Medulla oblongata (tissue), 1 donor: Measurements from ENCODE around the gene NBDY.
"Not testable (repeated sequence)": the region's sequence is repeated elsewhere in the genome, so short reads cannot be mapped to it uniquely, and the experiment has no call there.

ENCODE experiments used
- DNase-seq: peaks from one replicate; pipeline ENCODE4 v3.0.0-alpha.2; 2015; ENCODE audit errors: extremely low spot score

NBDY gene

GRCh38 chrX:56729152-56729850 lies at the start of gene NBDY:
Gene NBDY (plus strand): TSS chrX:56729243. CDS start chrX:56729354, 111 bp downstream.
- DNase-seq, result peak; percentile 62

- DNase-seq, result not testable (repeated sequence)
These were observed 24.5 kb upstream of the NBDY start for GRCh38 chrX:56704530-56704929.

- peak; percentile 58 for DNase-seq
These were observed 2.4 kb upstream of the NBDY start for GRCh38 chrX:56726605-56727004.

GRCh38 chrX:56727531-56727930 lies 1.5 kb upstream of the NBDY start:
- no peak for DNase-seq

GRCh38 chrX:56728321-56728720 lies 722 bp upstream of the NBDY start:
- DNase-seq, result peak; percentile 35

DNA sequence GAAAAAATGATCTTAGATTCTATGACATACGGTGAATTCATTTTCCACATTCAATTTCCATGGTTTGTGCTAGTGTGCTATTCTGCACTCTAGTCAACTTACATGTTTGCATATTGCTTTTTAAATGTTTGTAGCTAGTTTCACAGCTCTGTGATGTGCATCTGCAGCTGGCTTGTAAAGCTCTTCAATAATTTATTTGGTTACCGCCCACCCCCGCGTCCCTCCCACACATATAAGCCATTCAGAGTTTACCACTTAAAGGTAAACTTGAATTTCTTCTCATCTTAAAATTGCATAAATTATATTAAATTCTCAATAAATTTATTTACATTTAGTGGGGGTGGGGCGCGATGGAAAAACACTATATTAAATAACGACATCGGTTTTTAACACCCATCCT lies 291 bp upstream of the NBDY start:
- DNase-seq, result peak; percentile 16

DNA sequence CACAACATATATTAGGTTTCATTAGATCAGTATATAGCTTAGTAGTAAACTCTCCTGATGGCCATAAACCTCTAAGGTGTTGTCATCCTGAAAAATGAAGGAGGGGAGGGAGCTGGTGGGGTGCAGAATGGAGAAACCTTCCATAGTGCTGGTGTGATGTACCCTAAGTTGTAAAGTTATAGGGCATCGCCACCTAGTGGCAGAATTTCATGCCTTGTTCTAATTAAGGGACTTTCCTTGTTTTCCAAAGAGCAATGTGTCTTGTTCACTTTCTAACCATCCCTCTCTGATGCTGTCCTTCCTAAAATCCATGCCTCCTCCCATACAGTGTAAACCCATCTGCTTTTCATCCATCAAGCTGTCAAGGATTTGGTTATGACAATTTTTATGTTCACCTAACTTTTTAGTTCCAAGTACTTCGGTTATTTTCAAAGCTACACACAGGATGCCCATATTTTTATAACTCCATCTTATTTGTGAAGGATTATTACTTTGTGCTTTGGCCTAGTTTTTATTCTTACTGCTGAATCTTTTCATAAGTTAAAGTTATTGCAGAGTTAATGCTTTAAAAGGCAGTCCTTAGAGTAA lies 4.5 kb downstream of the NBDY start:
- DNase-seq, result peak; percentile 73

DNA sequence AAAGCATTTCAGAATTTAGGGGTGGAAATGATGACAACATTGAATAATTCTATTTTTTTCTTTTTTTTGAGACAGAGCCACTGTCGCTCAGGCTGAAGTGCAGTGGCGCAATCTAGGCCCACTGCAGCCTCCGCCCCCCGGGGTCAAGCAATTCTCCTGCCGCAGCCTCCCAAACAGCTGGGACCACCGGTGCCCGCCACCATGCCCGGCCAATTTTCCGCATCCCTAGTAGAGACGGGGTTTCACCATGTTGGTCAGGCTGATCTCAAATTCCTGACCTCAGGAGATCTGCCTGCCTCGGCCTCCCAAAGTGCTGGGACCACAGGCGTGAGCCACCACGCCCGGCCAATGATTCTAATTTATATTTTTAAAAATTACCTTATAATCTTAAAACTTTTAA lies 7.2 kb downstream of the NBDY start:
- DNase-seq, result no peak

DNA sequence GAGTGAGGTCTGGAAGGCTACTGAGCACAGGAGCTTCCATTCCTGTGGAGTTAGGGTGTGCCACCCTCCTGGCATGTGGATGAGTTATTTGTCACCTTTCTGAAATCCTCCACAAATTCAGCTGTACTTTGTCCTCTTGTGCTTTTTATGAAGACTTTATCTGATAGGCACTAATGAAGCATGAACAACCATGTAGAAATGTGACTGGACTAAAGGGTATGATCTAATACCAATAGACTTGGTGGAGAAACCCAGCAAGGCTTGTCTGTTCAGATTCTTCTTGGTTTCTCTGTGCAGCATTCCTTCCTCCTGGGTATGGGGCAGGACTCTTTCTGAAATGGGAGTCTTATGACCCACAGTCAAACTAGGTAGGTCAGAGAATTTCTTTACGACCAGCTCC lies 9.6 kb downstream of the NBDY start:
- no peak for DNase-seq

GRCh38 chrX:56744996-56745395 lies 16.0 kb downstream of the NBDY start:
- no peak for DNase-seq

GRCh38 chrX:56746996-56747395 lies 18.0 kb downstream of the NBDY start:
- no peak for DNase-seq

DNA sequence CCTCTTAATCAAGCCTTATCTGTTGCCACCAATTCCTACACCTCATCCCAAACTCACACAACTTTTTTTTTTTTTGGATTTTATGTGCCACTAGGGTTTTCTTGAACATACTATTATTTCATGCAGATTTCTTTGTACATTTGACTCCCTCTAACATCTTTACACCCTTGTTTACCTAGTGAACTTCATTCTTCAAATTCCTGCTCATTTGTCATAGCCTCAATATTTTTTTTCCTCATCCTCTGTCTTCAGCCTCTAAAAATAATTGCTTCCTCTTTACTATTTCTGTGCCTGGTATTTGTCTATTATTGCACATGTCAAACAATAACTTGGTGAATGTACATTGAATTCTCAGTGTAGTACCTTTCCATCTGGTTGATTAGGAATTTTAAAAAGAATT lies 22.0 kb downstream of the NBDY start:
- DNase-seq, result no peak

GRCh38 chrX:56757327-56757726 lies 28.3 kb downstream of the NBDY start:
- DNase-seq, result no peak

- no peak for DNase-seq
These were observed 29.4 kb downstream of the NBDY start for GRCh38 chrX:56758456-56758855.

DNA sequence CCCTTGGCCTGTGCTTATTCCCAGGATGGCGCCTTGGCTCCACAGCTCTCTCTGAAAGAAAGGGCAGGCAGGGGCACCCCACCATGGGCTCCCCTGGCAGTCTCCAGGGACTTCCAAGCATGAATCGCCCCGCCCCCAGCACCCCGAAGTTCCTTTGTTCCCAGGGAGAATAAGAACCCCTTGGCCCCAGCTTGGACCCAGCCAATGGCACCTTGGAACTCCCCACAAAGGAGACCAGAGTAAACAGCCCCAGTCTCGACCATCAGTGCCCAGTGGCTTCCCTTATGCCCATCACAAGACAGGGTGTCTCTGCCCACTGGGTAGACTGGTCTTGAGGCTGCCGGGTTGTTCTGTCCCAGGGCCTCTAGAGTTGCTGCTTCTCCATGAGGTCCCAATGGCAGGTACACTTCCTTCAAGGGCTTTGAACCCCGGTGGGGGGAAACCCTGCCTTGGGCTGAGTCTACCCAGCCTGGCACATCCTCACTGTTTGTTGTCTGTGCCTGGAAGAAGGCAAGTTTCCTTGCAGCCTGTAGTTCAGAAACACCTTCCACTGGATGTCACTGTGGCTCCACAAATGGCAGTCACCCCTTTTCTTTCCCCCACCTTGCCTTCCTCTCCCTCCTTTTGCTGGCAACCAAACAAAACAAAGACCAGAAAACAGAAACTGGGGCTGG lies 30.8 kb downstream of the NBDY start:
- DNase-seq, result no peak

DNA sequence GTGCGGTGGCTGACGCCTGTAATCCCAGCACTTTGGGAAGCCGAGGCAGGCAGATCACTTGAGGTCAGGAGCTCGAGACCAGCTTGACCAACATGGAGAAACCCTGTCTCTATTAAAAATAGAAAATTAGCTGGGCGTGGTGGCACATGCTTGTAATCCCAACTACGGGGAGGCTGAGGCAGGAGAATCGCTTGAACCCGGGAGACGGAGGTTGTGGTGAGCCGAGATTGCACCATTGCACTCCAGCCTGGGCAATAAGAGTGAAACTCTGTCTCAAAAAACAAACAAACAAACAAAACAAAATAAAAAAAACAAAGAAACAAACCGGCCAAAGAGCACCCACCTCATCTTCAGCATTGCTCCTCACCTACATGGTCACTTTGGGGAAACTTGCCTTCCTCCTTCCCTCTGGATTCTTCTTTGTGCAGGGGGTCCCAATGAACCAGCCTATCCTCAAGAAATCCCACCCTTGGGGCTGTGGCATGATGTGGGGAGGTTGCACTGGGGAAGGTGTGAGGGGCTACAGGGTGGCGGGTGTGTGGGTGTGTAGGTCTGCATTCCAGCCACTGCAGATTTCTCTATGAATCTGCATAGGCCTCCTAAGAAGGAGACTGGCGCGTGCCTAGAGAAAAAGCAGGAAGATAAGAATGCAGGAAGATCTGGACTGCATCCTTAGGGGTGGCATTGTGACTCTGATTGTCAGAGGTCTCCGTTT lies 31.5 kb downstream of the NBDY start:
- not testable (repeated sequence) for DNase-seq

DNA sequence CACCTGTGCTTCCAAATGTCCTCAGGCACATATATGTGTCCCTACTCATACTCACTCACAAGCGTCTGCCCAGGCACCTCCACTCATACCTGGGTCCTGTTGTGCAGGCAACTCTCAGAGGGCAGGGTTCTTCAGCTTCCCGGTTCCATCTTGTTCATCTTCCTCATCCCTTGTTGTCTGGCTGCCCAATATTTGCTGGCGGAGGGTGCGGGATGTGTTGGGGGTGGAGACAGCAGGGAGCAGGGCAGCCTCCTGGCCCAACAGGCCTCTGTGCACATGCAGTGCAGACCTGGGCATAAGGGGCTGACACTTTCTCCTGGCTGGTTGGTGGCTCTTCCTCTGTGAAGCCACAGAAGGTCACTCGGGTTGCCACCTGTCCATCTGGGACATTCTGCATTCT lies 32.1 kb downstream of the NBDY start:
- no peak for DNase-seq

DNA sequence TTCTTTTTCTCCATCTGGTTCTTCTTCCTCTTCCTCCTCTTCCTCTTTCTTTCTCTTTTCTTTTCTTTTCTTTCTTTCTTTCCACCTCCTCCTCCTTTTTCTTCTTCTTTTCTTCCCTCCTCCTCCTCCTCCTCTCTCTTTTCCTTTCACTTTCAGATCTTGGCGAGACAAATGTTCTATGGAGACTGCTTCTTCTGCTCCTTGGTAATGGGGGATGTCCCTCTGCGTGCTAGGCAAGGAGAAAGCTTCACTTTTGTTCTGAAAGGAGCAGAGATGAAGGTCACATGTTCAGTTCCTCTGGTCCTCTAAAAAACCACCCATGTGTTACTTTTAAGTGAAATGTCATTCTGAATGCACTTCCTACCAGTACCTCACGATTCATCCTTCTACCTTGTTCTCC lies 33.2 kb downstream of the NBDY start:
- no peak for DNase-seq

DNA sequence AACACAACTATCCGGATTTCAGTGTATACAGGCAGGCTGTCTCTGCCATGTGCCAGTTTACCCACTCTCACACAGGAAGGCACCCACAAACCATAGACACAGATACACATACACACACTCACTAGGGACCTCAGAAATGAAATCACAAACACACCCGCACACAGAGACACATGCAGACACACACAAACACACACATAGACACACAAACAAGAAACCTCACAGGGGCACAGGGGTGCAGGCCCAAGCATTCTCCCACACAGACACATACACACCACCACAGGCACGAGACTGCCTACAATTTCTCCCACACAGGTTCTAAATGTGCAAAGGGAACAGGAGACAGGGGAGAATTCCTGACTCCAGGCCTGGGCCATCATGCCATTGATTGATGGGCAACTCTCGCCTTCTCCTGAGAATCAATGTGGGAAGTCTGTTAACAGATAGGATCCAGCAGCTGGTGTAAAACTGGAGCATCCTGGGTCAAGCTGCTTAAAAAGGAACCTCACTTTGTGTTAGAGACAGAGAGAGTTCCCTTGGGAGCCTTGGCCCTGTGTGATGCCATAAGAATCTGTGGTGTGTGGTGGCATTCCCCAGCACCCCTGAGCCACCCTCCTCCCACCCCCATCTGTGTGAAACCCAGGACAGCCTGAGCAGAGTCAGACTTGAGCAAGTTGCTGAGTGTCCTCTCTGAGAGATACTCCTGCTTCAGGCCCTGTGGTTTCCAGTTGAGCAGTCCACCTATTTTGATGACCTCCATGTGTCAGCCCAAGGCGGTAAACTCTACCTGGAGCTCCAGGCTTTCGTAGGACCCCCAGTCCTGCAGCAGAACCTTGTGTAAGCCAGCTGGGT lies 33.9 kb downstream of the NBDY start:
- no peak for DNase-seq

DNA sequence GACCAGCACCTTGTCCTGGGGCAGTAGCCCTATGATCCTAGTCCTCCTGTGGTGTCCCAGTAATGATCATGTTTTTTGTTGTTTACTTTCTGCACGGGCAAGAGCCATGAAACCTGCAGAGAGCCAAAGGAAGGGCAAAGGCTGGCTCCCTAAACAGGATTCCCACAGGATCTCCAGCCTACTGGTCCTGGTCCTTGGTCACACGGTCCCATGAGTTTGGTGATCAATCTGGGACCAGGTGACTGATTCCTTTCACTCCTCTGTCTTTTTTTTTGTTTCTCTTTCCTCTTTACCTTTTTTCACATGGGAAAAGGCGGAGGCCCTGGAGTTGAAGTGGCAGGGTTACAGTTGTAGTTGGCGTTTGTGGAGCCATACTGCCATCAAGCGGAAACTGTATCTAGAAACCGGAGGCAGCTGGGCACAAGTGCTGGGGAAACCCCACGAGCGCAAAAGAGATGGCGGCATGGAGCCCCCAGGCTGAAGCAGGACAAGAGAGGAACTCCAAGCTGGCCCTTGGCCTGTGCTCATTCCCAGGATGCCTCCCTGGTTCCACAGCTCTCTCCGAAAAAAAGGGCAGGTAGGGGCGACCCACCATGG lies 34.6 kb downstream of the NBDY start:
- peak; percentile 82 for DNase-seq
